ENCODE results near the gene HBB. TPM values are rescaled to one million over a fixed set of nuclear protein-coding genes. Genes with fewer than 3 reads are reported as not detected.

Gene HBB
- total and polyA plus RNA-seq, 10 donors: 107 to 40,257 (median 2,189) TPM

DNA sequence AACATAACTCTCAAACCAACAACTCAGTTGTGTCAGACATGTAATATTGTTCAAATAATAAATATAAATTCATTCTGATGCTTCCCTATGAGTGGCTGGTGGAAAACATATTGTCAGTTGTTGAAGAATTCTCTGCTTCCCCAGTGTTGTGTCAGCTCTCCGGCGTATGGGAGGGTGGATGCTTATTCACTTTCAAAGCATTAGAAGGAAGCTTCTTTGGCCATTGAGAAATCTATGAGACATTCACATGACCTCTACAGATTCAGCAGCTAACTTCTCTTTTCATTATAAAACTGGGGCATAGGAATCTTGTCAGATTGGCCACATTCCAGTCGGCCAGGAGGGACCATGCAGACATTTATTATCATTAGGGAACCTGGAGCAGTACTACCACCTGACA, 29.3 kb downstream of the HBB start:
- Histone ChIP-seq H3K4me3 (no peak overlapping the region), H3K36me3 (no peaks in the 10 kb centered on the region), H3K4me1 (no peaks in the 10 kb centered on the region), H3K27me3 (replicated peaks in 1 of 7) (no peaks in the 10 kb centered on the region), H3K27ac (no peak overlapping the region), H3K9me3 (peaks cover 0 to 5% (median 2%) of the 10 kb centered on the region in 8 donors)
- TF ChIP-seq POLR2A (IDR thresholded peaks at IDR 0.05): no peak
- TF ChIP-seq, protein P1, sequence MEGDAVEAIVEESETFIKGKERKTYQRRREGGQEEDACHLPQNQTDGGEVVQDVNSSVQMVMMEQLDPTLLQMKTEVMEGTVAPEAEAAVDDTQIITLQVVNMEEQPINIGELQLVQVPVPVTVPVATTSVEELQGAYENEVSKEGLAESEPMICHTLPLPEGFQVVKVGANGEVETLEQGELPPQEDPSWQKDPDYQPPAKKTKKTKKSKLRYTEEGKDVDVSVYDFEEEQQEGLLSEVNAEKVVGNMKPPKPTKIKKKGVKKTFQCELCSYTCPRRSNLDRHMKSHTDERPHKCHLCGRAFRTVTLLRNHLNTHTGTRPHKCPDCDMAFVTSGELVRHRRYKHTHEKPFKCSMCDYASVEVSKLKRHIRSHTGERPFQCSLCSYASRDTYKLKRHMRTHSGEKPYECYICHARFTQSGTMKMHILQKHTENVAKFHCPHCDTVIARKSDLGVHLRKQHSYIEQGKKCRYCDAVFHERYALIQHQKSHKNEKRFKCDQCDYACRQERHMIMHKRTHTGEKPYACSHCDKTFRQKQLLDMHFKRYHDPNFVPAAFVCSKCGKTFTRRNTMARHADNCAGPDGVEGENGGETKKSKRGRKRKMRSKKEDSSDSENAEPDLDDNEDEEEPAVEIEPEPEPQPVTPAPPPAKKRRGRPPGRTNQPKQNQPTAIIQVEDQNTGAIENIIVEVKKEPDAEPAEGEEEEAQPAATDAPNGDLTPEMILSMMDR (IDR thresholded peaks at IDR 0.05 in 8 of 11, conservative IDR thresholded peaks at IDR 0.05 in 3 of 11): no peak
- TF ChIP-seq POLR2AphosphoS5 (IDR thresholded peaks at IDR 0.05): no peak
- intact Hi-C loops (cut with DNase I; ENCODE audit: low total_unique reads): no loop called here
- 45 to 74% (median 60%) methylated on average over 3 of the region's 3 CpGs for WGBS, 5 donors
- no peak for DNase-seq

DNA sequence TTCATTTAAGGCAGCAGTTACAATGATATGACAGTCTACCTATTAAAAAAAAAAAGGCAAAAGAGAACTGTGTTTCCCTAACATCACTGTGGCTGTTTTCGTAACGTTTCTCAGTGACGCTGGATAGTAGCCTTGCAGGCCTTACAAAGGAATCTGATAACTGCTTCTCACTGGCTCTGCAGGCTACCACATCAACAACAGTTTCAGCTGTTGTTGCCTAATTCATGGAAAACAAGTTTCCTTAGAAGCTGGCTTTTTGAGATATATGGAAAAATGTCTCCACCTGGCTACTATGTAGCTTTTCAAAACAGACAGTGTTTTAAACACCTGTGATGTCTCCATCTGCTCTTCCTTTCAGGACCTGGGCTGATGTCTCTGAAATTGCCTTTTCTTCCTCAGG, 30.1 kb downstream of the HBB start:
- intact Hi-C loops (cut with DNase I; ENCODE audit: low total_unique reads): no loop called here
- no peak for DNase-seq
- H3K36me3 ChIP-seq: no peaks in the 10 kb centered on the region
- WGBS, 5 donors: 77 to 82% (median 81%) methylated on average over 3 of the region's 3 CpGs
- H3K27ac ChIP-seq: no peak overlapping the region
- H3K4me3 ChIP-seq: no peak overlapping the region
- TF ChIP-seq, protein P1 (IDR thresholded peaks at IDR 0.05 in 8 of 11, conservative IDR thresholded peaks at IDR 0.05 in 3 of 11): no peak
- TF ChIP-seq POLR2A (IDR thresholded peaks at IDR 0.05): no peak
- TF ChIP-seq POLR2AphosphoS5 (IDR thresholded peaks at IDR 0.05): no peak
- peaks cover 0 to 5% (median 2%) of the 10 kb centered on the region in 8 donors for H3K9me3 ChIP-seq
- no peaks in the 10 kb centered on the region for H3K27me3 ChIP-seq (replicated peaks in 1 of 7)
- H3K4me1 ChIP-seq: no peaks in the 10 kb centered on the region

DNA sequence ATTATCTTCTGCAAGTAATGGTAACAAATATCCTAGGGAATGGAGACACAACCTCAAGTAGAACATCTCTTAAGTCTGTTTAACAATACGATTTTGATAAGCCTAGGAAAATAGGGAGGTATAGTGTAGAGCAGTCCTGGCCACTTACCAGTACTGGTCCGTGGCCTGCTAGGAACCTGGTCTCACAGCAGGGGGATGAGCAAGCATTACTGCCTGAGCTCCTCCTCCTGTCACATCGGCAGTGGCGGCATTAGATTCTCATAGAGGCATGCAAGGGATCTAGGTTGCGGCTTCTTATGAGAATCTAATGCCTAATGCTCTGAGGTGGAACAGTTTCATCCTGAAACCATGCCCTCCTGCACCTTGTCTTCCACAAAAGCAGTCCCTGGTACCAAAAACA, 30.8 kb downstream of the HBB start:
- TF ChIP-seq, protein P1 (IDR thresholded peaks at IDR 0.05 in 8 of 11, conservative IDR thresholded peaks at IDR 0.05 in 3 of 11): no peak
- TF ChIP-seq POLR2AphosphoS5 (IDR thresholded peaks at IDR 0.05): no peak
- no peak for TF ChIP-seq POLR2A (IDR thresholded peaks at IDR 0.05)
- intact Hi-C loops (cut with DNase I; ENCODE audit: low total_unique reads): no loop called here
- H3K4me3 ChIP-seq: no peak overlapping the region
- DNase-seq: no peak
- H3K9me3 ChIP-seq: peaks cover 0 to 11% (median 2%) of the 10 kb centered on the region in 8 donors
- WGBS, 5 donors: 71 to 88% (median 83%) methylated on average over 5 of the region's 5 CpGs
- H3K36me3 ChIP-seq: no peaks in the 10 kb centered on the region
- no peaks in the 10 kb centered on the region for H3K27me3 ChIP-seq (replicated peaks in 1 of 7)
- H3K4me1 ChIP-seq: no peaks in the 10 kb centered on the region
- no peak overlapping the region for H3K27ac ChIP-seq

DNA sequence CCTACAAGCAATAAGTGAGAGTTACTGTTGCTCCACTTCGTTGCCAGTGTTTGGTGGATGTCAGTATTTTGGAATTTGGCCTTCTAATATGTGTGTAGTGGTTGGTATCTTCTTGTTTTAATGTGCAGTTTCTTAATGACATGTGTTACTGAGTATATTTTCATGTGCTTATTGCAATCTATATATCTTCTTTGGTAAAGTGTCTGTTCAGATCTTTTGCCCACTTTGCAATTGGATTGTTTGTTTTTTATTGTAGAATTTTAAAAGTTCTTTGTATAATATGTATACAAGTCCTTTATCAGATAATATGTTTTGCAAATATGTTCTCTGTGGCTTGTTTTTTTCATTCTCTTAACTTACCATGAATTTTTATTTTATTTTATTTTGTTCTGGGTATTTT, 34.1 kb downstream of the HBB start:
- H3K36me3 ChIP-seq: no peaks in the 10 kb centered on the region
- H3K4me3 ChIP-seq: no peak overlapping the region
- H3K9me3 ChIP-seq: peaks cover 0 to 26% (median 9%) of the 10 kb centered on the region in 8 donors
- H3K27me3 ChIP-seq (replicated peaks in 1 of 7): no peaks in the 10 kb centered on the region
- DNase-seq: no peak
- no peak for TF ChIP-seq POLR2AphosphoS5 (IDR thresholded peaks at IDR 0.05)
- TF ChIP-seq, protein P1 (IDR thresholded peaks at IDR 0.05 in 8 of 11, conservative IDR thresholded peaks at IDR 0.05 in 3 of 11): no peak
- TF ChIP-seq POLR2A (IDR thresholded peaks at IDR 0.05): no peak
- H3K4me1 ChIP-seq: no peaks in the 10 kb centered on the region
- no peak overlapping the region for H3K27ac ChIP-seq
- intact Hi-C loops (cut with DNase I; ENCODE audit: low total_unique reads): no loop called here
- WGBS, 5 donors: 0 to 31% (median 23%) methylated on average over 1 of the region's 1 CpG

Data from spleen (tissue), 11 donors.